ENCODE data around the gene SS18L1. TPM values are rescaled to one million over a fixed set of nuclear protein-coding genes. Genes with fewer than 3 reads are reported as not detected.

The SS18L1 gene
- total RNA-seq, 1 donor from 2014 or later = 16.3 TPM

DNA sequence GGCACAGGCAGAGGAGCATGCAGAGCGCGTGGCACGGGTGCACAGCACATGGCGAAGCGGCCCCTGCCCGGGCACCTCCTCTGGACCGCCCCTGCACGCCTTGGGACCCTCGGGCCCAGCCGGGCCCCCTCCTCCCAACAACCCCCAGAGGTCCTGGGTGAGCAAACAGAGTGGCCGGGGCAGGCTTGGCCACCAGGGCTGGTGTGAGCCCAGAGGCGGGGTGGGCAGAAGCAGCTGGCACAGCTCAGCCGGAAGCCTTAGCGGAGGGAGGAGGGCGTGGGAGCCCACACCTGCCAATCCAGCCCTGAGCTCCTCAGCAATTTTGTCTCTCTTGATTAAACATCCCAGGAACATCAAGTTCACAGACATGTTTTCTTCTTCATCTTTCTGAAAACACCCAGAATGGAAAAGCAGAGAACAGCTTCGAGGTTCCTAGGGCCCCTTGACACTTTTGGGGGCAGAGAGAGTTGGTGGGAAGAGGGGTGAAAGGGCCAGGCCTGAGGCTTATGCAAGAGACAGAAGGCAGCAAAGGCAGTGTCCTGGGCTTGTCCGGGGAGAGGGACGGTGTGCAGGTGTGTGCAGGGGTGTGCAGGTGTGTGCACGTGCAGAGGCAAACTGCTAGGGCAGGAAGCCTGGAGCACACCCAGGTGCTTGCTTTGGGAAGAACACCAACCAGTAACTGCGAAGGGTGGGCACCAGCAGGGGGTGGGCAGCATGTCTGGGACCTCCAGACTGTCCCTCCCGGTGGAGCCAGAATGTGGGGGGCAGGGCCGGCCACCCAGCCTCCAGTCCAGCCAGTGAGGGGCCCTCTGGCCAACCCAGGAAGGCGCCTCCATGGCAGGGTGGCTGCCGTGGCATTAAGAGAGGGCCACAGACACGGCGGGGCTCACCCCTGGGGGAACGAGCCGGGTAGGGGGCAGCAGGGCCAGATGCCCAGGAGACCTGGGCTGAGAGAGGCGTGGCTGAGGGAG lies 71.7 kb downstream of the SS18L1 start:
- Histone ChIP-seq H3K36me3 (ENCODE audit: insufficient read depth, low read length) (no peaks in the 10 kb centered on the region), H3K4me1 (ENCODE audit: insufficient read depth, low read length) (no peaks in the 10 kb centered on the region), H4K20me1 (ENCODE audit: insufficient read depth, low read length) (no peaks in the 10 kb centered on the region), H3K4me2 (ENCODE audit: low read length) (no peak overlapping the region), H2AFZ (ENCODE audit: low read depth, low read length) (no peak overlapping the region), H3K27ac (ENCODE audit: low read depth, low read length) (no peak overlapping the region), H3K9me3 (ENCODE audit: insufficient read depth, low read depth, low read length) (no peaks in the 10 kb centered on the region), H3K4me3 (ENCODE audit: insufficient read depth, low read depth, low read length) (no peak overlapping the region), H3K79me2 (ENCODE audit: insufficient read depth, low read length) (no peaks in the 10 kb centered on the region), H3K27me3 (ENCODE audit: insufficient read depth, low read length) (peaks cover 25% of the 10 kb centered on the region), H3K9ac (ENCODE audit: low read length) (no peak overlapping the region)
- Mint-ChIP-seq H3K27ac (ENCODE audit: unreplicated experiment) (no peak overlapping the region), H3K27me3 (ENCODE audit: low read depth, unreplicated experiment) (peaks cover 45% of the 10 kb centered on the region), H3K4me1 (ENCODE audit: low read depth, unreplicated experiment) (no peaks in the 10 kb centered on the region), H3K4me3 (ENCODE audit: unreplicated experiment) (no peak overlapping the region), H3K36me3 (ENCODE audit: low read depth, unreplicated experiment) (no peaks in the 10 kb centered on the region), H3K9me3 (ENCODE audit: unreplicated experiment) (no peaks in the 10 kb centered on the region)
- FAIRE-seq (no peak), DNase-seq (ENCODE audit: low read depth) (no peak)
- TF ChIP-seq, protein P1, sequence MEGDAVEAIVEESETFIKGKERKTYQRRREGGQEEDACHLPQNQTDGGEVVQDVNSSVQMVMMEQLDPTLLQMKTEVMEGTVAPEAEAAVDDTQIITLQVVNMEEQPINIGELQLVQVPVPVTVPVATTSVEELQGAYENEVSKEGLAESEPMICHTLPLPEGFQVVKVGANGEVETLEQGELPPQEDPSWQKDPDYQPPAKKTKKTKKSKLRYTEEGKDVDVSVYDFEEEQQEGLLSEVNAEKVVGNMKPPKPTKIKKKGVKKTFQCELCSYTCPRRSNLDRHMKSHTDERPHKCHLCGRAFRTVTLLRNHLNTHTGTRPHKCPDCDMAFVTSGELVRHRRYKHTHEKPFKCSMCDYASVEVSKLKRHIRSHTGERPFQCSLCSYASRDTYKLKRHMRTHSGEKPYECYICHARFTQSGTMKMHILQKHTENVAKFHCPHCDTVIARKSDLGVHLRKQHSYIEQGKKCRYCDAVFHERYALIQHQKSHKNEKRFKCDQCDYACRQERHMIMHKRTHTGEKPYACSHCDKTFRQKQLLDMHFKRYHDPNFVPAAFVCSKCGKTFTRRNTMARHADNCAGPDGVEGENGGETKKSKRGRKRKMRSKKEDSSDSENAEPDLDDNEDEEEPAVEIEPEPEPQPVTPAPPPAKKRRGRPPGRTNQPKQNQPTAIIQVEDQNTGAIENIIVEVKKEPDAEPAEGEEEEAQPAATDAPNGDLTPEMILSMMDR (IDR thresholded peaks at IDR 0.05; ENCODE audit: insufficient read depth, low read depth, low read length) = no peak
- TF ChIP-seq EZH2 (IDR thresholded peaks at IDR 0.05; ENCODE audit: insufficient read depth, low read length) = no peak

DNA sequence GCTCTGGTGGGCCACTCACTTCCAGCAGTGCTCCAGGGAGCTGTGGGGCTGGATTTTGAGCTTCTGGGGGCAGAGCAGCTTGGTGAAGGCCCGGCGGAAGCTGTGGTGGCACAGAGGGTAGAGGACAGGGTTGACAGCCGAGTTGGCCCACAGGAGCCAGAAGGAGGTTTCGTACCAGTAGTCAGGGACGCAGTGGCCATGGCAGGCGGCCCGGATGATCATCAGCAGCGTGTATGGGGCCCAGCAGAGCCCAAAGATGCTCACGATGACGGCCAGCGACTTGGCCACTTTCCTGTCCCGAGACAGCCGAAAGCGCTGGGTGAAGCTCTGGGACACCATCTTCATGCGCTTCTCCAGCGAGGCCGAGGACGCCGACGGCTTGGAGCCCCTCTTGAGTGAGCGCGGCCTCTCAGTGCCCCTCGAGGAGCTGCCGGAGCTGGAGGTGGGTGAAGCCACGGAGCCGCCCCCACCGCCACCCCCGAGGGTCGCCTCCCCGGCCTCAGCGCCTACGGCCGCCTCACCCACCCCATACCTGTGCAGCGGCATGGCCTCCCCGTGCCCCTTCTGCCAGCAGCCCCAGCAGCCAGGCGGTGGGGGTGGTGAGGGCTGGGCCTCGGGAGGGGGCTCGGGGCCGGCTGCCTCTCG lies 72.5 kb downstream of the SS18L1 start:
- H2AFZ ChIP-seq (ENCODE audit: low read depth, low read length) = no peak overlapping the region
- peaks cover 1% of the 10 kb centered on the region for H3K4me1 Mint-ChIP-seq (ENCODE audit: low read depth, unreplicated experiment)

More for the DNA sequence above, 72.5 kb downstream of the SS18L1 start:
- Histone ChIP-seq H3K4me2 (ENCODE audit: low read length) (no peak overlapping the region), H3K4me3 (ENCODE audit: insufficient read depth, low read depth, low read length) (no peak overlapping the region), H3K27ac (ENCODE audit: low read depth, low read length) (no peak overlapping the region), H4K20me1 (ENCODE audit: insufficient read depth, low read length) (peaks cover 6% of the 10 kb centered on the region), H3K27me3 (ENCODE audit: insufficient read depth, low read length) (peaks cover 31% of the 10 kb centered on the region), H3K4me1 (ENCODE audit: insufficient read depth, low read length) (no peaks in the 10 kb centered on the region), H3K9me3 (ENCODE audit: insufficient read depth, low read depth, low read length) (no peaks in the 10 kb centered on the region), H3K9ac (ENCODE audit: low read length) (no peak overlapping the region), H3K36me3 (ENCODE audit: insufficient read depth, low read length) (no peaks in the 10 kb centered on the region), H3K79me2 (ENCODE audit: insufficient read depth, low read length) (no peaks in the 10 kb centered on the region)
- Mint-ChIP-seq H3K9me3 (ENCODE audit: unreplicated experiment) (no peaks in the 10 kb centered on the region), H3K27me3 (ENCODE audit: low read depth, unreplicated experiment) (peaks cover 48% of the 10 kb centered on the region), H3K4me3 (ENCODE audit: unreplicated experiment) (no peak overlapping the region), H3K27ac (ENCODE audit: unreplicated experiment) (no peak overlapping the region), H3K36me3 (ENCODE audit: low read depth, unreplicated experiment) (no peaks in the 10 kb centered on the region)
- FAIRE-seq (no peak), DNase-seq (ENCODE audit: low read depth) (no peak)
- TF ChIP-seq EZH2 (IDR thresholded peaks at IDR 0.05; ENCODE audit: insufficient read depth, low read length) = no peak
- TF ChIP-seq, protein P1 (IDR thresholded peaks at IDR 0.05; ENCODE audit: insufficient read depth, low read depth, low read length) = no peak

Data from astrocyte (in vitro differentiated cells and primary cell).